Measurements from ENCODE around the gene DBX1.
"Not testable (repeated sequence)": the region's sequence is repeated elsewhere in the genome, so short reads cannot be mapped to it uniquely, and the experiment has no call there.

DBX1 gene, protein sequence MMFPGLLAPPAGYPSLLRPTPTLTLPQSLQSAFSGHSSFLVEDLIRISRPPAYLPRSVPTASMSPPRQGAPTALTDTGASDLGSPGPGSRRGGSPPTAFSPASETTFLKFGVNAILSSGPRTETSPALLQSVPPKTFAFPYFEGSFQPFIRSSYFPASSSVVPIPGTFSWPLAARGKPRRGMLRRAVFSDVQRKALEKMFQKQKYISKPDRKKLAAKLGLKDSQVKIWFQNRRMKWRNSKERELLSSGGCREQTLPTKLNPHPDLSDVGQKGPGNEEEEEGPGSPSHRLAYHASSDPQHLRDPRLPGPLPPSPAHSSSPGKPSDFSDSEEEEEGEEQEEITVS

DNA sequence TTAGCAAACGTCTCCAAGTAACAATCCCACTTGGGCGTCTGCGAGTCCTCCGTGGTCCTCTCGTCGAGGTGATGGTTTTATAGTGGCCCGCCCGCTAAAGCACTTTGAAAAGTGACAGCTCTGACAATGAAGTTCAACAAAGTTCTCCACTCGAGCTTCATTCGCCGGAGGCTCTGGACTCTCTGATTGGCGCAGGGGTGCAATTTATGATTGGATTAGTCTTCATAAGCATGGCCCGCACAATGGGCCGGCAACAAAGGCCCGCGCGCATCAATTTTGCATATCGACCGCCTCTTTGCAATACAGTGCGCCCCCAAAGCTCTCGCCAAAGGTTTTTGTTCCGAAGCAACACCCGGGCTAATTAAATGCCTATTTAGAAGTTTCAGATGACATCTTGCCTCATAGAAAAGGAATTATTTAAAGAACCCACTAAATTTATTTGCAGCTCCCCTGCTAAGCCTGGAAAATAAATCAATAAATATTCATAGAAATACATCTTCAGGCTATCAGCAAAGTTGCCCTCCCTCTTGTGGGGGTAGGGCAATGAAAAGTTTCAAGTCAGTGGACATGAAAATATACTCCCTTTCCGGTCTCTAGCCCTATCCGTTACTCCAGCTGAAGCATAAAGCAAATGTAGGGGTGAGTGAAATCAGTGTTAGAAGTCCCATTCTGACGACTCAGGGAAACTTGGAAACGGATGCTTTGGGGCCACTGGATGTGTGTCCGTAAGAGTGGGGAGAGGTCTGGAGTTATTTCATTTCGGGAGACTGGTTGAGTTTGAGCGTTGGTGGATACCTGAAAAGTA lies at the start of gene DBX1:
Gene DBX1, minus strand, starts transcription at position 51 of the 805 bp plus-strand sequence. CDS start 151 bp downstream, outside the sequence.
- DNase-seq = no peak

DNA sequence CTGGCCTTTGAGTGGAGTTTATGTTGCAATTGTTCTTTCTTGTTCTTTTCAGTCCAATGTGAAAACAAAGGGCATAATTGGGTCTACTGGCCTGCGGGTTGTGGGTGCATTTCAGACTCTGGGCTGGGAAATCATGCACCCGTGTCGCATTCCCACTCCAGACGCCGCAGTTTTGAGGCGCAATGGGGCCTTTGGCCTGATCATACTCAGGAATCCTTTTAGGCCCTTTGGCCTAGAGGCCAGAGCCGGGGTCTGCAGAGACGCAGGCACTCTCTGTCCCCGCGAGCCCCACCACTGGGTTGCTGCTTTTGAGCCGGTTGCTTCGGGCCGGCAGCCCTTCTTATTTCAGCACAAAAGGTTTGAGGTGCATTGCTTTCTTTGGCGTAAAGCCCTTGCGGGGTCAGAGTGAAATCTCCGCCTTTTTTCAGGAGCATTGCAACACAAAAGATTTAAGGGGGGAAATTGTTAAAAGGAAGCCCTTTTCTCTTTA lies 48.4 kb upstream of the DBX1 start:
- no peak for DNase-seq

DNA sequence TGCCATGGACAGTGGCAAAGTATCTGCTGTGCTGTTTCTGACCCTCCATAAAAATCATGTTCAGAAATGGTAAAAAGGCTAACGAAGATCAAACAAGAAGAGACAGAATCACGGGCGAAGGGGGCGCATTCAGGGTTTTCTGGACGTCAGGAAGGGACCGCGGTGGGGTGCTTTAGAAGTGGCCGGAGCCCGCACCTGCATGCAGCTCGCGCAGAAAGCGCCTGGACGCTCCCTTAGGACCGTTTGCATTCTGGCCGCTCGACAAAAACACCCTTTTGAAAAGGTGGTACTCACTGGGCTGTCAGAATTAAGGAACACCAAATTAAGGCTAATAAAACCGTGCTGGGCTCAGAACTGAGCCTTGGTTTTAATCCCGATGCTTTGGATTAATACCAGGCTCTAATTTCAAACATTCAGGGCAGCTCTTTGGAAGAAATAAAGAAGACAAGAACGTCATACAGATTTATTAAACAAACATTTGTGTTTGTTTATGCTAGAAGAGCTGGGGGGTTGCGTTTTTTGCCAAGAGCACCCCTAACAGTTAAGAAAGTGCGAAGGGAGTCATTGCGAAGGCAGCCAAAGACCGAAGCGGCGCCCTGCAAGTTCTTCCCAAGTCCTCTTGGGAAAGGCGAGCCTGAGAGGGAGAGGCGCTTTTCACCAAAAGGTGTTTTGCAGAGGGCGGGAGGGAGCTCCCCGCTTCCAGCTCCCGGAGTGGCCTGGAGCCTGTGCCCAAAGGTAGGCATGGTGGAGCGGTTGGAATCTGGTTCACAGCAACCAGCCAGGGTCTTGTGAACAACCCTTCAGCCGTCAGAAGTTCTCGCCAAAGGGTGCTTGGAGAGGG lies 47.7 kb upstream of the DBX1 start:
- DNase-seq = no peak

DNA sequence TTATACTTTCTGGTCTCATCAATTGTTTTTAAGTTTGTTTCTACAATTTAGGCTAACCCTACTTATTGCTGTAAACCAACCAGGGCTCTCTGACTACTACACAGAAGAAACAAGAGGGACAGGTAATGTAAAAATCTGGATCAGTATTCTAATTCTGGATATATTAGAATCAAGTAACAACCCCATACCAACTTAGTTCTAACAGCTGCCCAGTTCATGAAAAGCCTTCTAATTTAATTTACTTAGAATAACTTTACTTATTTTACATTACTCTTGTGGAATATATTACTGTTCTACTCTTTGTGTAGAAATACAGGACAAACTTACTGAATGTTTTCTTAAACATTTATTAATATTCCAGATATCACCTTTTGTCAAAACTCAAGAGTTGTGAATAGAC lies 45.5 kb upstream of the DBX1 start:
- DNase-seq = no peak

DNA sequence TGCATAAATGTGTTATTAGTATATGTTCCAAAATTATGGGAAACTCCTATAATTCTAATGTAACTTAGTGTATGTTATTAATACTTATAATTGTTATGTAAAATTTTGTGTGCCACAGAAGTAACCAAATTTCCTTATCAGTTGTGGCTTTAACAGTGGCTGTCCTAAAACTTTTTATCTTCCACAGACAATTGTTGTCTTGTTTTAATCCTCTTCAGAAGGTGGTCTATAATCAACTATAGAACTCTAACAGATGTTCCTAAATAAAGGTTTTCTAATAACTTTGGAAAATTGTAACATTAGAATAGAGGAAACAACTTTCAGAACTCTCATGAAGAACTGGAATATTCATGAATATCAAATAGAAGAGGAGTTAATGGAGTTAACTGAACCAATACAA lies 44.4 kb upstream of the DBX1 start:
- DNase-seq = no peak

DNA sequence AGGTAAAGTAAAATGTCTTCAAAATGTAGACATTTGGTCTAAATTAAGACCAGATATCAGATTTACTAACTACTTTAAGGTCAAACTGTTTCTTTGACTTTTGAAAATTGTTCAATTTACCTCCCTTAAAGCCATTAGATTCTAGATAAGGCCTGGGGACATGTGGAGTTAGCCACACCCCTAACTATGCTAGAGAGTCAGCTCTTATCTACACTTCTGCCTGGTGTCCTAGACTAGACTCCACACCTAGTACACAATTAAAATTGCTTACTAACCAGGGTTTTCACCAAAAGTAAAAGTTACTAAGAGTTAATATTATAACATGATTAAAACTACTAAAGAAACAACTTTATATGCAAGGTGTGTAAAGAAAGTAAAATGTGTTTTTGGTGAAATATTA lies 43.6 kb upstream of the DBX1 start:
- no peak for DNase-seq

DNA sequence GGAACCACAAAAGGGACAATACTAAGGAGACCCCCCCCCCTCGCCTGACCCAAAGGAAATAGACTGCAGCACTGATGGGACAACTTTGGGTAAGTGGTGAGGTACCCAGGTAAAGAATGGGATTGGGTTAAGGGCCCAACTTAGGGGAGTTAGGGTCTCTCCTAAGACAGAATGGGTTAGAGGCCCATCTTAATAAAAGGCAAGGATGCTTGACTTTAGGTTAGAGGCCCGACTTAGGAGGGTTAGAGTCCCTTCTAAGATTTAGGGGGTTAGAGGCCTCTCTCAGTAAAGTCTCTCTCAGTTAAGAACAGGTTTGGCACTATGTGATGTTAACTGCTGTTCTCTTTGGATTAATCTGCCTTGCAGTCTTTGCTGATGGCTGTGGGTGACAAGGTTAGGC lies 41.0 kb upstream of the DBX1 start:
- no peak for DNase-seq

DNA sequence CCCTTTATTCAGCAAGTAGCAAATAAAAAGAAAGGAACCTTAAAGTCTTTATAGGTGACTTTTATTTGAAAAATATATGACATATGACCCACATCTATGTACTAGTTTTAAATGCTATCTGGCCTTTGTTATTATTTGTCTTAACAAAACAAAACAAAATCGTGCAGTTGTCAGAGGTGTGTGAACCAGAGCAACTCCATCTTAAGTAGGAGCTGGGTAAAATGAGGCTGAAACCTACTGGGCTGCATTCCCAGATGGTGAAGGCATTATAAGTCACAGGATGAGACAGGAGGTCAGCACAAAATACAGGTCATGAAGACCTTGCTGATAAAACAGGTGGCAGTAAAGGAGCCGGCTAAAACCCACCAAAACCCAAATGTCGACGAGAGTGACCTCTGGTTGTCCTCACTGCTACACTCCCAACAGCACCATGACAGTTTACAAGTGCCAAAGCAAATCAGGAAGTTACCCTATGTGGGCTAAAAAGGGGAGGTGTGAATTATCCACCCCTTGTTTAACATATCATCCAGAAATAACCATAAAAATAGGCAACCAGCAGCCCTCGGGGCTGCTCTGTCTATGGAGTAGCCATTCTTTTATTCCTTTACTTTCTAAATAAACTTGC lies 40.2 kb upstream of the DBX1 start:
- DNase-seq = not testable (repeated sequence)

DNA sequence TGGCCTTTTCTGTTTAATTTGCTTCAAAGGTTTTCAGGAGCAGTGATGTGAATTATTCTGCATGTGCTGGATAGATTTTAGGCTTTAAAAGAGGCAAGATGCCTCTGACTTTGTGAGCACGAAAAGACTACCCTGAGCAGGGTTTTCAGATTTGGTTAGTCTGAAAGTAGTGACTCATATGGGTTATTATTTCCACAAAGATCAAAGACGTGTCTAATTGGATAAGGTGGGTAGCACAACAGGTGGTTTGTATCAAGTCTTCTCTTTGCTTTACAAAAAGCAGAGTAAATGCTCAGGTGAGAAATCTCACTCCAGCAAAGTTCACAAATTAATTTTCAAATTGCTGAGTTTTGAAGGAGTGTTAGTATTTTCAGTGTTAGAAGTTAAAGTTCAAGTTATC lies 37.6 kb upstream of the DBX1 start:
- no peak for DNase-seq

DNA sequence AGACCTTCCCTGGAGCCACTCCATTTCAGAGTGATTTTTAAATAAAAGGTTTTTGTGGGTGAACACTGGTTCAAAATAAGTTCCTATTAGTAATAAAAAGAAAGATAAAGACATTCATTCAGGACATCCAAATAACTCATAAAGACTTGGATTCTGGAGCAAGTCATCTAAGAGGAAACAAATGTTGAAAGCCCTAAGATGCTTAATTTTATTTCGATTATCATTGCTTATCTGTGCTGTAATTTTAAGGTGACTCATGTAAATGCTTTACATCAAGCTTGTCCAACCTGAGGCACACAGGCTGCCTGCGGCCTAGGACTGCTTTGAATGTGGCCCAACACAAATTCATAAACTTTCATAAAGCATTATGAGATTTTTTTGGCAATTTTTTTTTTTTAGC lies 34.2 kb upstream of the DBX1 start:
- DNase-seq = no peak

DNA sequence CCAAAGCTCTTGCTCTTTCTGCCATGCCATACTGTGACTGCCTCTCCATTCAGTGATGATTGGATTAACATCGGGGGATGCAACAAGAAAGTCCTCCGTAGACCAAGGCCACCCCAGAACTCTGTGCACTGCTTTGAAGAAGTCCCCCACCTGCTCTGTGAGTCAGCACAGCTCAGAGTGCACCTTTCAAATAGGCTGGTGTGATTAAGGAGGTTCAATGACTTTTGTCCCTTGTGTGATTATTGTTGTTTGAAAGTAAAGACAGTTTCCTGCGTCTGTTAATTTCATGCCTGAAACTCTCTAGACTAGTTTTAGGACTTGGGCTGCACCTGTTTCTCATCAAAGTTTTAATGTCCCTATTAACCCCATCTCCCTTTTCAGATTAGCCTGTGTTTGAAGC lies 33.0 kb upstream of the DBX1 start:
- no peak for DNase-seq

DNA sequence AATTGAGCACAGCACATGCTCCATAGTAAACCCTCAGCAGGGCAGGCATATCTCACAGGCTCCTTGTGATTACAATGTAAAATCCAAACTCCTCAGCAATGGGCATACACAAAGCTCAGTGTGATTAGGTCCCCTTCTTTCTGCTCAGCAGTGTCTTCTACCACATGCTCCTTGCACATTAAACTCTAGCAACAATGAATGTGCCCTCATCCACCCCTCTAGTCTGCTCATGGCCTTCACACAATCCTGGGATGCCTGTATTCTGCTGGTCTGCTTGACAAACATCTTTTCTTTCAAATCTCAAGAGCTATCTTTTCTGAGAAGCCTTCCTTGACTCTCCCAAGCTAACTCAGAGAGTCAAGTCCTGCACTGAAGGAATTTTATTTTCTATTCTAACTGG lies 32.4 kb upstream of the DBX1 start:
- DNase-seq = no peak

DNA sequence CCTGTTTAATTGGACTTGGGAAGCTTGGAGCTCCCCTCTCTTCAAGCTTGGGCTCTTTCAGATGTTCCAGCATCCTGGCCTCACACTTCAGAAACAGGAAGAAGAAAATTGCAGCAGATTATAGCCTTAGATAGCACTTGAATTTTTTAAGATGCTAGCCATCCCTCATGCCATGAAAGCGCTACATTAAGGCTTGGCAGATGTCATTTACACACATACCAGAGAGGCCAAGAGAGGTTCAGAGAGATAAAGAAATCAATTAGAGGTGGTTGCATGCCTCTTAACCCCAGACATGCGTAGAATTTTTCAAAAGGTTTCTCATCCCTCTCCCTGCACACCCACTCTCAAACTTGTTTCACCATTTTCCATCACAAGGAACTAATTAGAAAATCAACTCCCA lies 31.9 kb upstream of the DBX1 start:
- no peak for DNase-seq

DNA sequence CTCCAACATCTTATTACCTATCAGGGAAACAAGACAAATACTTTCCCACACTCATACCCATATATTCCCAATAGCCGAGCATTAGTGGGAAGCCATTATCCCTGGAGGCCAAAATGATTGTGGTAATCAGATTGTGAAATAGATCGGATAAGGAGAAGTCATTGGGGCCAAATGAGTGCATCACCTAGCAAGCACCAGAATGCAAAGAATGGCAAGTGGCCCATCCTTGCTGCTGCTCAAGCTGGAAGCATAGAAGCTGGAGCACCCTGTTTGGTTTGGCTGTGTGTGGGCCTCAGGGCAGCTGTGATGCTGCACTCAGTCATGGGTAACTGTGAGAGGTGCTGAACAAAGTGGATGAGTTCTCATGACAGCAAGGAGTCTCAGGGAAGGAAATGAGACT lies 18.7 kb upstream of the DBX1 start:
- no peak for DNase-seq

DNA sequence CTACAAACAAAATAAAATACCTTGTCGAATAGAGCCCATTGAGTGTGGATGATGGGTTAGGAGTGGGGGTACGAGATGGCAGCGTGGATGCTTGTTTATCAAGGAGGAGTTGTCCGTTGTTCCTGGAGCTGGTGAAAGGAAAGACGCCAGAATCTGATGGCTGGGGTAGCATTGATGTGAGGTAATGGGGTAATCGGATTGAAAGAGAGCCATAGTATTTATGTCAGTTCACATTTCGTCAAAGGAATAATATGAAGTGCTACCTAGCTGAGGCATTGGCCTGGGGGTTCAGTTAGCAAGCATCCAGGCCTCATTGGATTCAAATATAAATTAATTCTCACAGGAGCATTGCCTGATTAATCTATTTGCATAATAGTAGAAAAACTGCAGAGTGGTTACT lies 16.9 kb upstream of the DBX1 start:
- no peak for DNase-seq

DNA sequence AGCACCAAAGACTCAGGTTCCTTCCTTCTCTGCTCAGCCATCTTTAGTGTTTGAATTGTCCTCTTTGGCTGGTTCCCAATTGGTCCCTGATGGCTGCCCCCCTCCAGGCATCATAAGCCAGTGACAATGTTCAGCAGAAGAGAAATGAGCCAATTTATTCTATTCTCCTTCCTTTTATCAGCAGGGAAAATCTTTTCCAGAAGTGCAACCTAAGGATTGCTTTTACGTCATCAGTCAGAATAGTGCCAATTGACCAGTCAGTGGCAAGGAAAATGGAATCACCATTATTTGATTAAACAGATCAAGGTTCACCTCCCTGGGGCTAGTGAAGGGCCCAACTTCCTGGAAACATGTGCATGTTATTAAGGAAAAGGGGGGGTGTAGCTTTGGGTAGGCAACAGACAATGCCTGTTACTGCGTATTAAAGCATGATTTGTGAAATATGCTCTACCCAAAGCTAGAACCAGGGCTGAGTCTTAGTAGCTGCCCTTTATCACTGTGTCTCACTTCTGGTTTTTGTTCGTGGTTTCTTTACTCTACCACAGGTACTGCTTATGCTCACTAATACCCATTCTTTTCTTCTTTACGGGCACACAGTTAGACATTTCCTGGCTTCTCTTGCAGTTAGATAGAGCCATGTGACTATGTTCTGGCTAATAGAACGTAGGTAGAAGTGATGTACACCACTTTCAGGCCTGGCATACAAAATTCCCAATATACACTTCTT lies 12.6 kb upstream of the DBX1 start:
- DNase-seq = no peak

DNA sequence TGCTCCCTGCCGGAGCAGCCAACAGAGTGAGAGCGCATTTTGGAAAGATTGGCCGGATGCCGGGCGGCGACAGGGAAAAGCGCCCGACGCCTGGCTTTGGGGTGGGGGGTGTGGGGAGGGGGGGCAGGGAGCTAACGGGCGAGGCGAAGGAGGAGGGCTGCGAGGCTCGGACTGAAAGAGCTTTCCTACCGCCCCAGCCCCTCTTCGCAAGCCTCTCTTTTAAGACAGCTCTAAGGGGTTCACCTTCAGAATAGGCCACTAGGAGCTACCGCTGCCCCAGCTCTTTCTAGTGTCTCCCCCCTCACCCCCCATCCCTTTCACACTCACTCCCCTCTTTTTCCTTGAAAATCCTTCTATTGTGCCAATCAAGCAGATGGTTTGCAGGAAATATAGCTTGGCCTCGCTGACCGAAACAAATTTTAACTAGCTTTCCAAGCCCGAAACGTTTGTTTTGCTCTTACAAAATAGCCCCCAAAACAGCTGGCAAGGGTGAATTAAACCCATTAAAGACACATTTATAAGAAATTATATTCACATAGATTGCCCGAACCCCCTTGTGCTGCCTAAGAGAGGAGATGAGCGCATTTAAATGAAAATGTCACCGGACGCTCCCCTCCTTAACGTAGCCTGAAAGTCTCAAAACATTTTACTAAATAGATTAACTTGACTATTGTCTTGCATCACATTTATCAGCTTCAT lies 3.7 kb upstream of the DBX1 start:
- no peak for DNase-seq

DNA sequence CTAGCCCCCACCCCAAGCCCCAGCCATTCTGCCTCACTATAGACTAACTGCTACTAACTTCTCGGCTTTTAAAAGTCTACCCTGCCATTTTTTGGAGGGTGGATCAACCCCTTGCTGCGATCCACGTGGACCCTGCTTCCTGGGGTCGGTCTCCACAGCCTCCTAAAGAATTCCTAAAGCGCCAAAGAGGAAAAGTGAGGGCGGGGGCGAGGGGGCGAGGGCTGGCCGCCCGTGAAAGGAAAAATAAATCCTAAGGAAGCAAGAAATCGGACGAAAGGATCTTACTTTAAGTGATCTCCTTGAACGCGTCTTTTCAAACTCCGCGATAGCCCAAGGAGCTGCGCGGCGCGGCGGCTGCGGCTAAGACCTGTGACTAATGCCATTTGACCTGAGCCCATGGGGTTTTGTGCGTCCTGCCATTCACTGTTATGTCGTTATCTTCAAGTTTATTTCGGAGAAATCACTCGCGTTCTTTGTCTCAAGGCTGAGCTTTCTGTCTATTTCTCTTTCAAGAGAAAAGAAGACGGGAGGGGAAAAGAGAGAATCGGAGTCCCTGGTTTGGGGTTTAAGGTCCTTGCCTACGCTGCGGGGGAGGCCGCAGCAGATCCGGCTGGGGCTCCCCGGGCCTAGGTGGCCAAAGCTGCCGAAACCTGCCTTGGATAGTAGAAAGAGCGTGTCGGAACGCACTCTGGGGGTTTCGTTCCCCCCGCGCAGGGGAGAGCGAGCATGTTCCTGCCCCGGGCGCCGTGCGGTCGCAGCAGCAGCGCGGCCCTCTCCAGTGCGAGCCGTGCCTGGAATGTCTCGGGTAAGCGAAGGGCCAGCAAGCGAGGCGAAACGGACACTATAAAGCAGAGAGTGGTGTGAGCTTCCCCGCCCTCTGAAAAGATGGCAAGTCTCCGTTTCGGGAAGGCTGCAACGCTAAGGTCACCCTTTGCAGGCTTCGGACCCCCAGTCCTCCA lies 2.8 kb upstream of the DBX1 start:
- no peak for DNase-seq

DNA sequence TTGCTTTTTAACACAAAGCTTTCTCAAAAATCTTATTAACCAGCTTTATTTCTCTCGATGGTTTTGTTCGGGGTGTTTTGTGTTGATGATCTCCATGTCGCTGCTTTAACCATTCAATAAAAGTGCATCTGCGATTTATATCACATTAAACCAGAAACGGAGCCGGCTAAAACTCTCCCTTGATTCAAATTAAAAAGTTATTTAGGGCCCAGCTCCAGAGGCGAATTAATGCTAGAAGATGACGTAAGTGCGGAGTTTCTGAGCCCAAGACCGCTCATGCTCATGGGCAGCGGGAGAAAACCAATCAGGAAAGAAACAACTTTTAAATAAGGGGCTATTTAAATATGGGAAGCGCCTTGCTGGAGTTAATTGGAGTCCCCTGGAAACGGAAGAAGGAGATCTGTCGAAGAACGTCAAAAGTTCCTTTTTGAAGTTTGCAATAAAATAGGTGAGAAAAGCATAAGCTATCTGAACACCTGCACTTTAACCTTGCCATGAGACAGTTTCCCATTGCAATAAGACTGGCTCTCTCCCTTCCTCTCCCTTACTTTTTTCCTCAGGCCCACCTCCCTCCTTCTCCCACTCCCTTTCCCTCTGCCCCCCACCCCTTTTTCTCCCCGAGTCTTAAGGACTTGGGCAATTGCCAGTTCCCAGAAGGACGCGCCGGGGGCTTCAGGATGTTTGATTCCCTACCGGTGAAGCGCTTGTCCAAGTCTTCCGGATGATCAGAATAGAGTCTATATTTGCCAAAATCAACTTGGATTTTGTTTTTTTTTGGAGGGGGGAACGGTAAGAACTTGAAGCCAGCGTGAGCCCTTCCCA lies 1.9 kb upstream of the DBX1 start:
- no peak for DNase-seq
